HCT116 (cell line): ENCODE data around the gene WDPCP. TPM values are rescaled to one million over a fixed set of nuclear protein-coding genes. Genes with fewer than 3 reads are reported as not detected.
"Not testable (repeated sequence)": the region's sequence is repeated elsewhere in the genome, so short reads cannot be mapped to it uniquely, and the experiment has no call there.

Source experiments
- ATAC-seq: fragments of 200-7000 bp; cut with Tn5 transposase; 2 replicates; pipeline ENCODE4 v1.9.1; 2020; ENCODE audit warnings: mild to moderate bottlenecking, moderate library complexity
- BruUV-seq: library from RNA; stranded (reverse); fragments of 400-500 nt; replicated peaks from 2 replicates; lab custom pipeline; 2021; lab: Mats Ljungman, UMichigan
- CTCF ChIA-PET: fragments of 300-600 bp; sonication (Branson Sonifier 250); formaldehyde crosslinking; loops from one replicate; lab custom pipeline; 2021; ENCODE audit warnings: antibody characterized with exemption; lab: Charles Lee
- POLR2A ChIA-PET: fragments of 300-600, 350-600 bp; sonication (Branson Sonifier 250); formaldehyde crosslinking; loops from one replicate; lab custom pipeline; 2021; ENCODE audit warnings: antibody characterized with exemption; lab: Charles Lee
- RAD21 ChIA-PET, 2 experiments: fragments of 300-600 bp; sonication (Branson Sonifier 250); formaldehyde crosslinking; loops; one replicate each; lab custom pipeline; 2023; ENCODE audit warnings: low total read pairs in 2 of 2; ENCODE audit not compliant: uncharacterized antibody in 2 of 2, unreplicated experiment in 2 of 2, low non-redundant PET in 1 of 2; lab: Charles Lee
- DNase-seq: peaks from one replicate; pipeline ENCODE4 v3.0.0-alpha.2; 2010; ENCODE audit warnings: low read depth, low spot score
- H2AFZ ChIP-seq: fragments of 200-600 bp; shearing (Covaris generic), sonication (generic); 2 replicates; pipeline ENCODE4 v1.6.1; 2017; ENCODE audit warnings: low read depth, mixed run types, mixed read lengths, antibody characterized with exemption, low read length; ENCODE audit not compliant: poor library complexity, severe bottlenecking
- H3K27ac ChIP-seq: 2 replicates; pipeline ENCODE4 v1.5.1; 2012; ENCODE audit warnings: low read depth, low read length
- H3K27me3 ChIP-seq: fragments of 200-600 bp; sonication (generic); 2 replicates; pipeline ENCODE4 v1.6.1; 2016; ENCODE audit warnings: mixed run types, low read length, mixed read lengths; ENCODE audit not compliant: insufficient read depth
- H3K36me3 ChIP-seq, 2 experiments: fragments of 200-500 bp in 1 of 2; fragments of 200-600 bp in 1 of 2; sonication (Bioruptor generic) in 1 of 2; sonication (generic) in 1 of 2; 2 replicates each; pipeline versions ENCODE4 v1.5.1 to v1.6.1; 2014 to 2016; ENCODE audit warnings: low read length in 2 of 2, inconsistent platforms in 1 of 2, mixed read lengths in 1 of 2, mixed run types in 1 of 2; ENCODE audit not compliant: insufficient read depth in 2 of 2, control insufficient read depth in 1 of 2
- H3K4me1 ChIP-seq, 2 experiments: fragments of 200-600 bp in 1 of 2; sonication (generic) in 1 of 2; 2 replicates each; pipeline versions ENCODE4 v1.5.1 to v1.6.1; 2012 to 2017; ENCODE audit warnings: low read length in 2 of 2, inconsistent platforms in 1 of 2, mild to moderate bottlenecking in 1 of 2, mixed read lengths in 1 of 2, mixed run types in 1 of 2, moderate library complexity in 1 of 2; ENCODE audit not compliant: insufficient read depth in 2 of 2, control insufficient read depth in 1 of 2
- H3K4me2 ChIP-seq: fragments of 200-600 bp; sonication (generic); 2 replicates; pipeline ENCODE4 v1.6.1; 2017; ENCODE audit warnings: mixed run types, low read length, mixed read lengths
- H3K4me3 ChIP-seq, 2 experiments: fragments of 200-600 bp in 1 of 2; sonication (generic) in 1 of 2; replicated peaks in 1 of 2; 2 replicates each; pipeline ENCODE4 v1.5.1; 2011 to 2016; ENCODE audit warnings: low read length in 2 of 2, control low read depth in 1 of 2, low read depth in 1 of 2, mild to moderate bottlenecking in 1 of 2, mixed read lengths in 1 of 2, mixed run types in 1 of 2
- H3K79me2 ChIP-seq: fragments of 200-600 bp; sonication (generic); 2 replicates; pipeline ENCODE4 v1.6.1; 2017; ENCODE audit warnings: mild to moderate bottlenecking, mixed run types, low read length, moderate library complexity, mixed read lengths; ENCODE audit not compliant: insufficient read depth
- H3K9ac ChIP-seq: fragments of 200-600 bp; sonication (generic); 2 replicates; pipeline ENCODE4 v1.6.1; 2016; ENCODE audit warnings: low read length, mixed read lengths
- H3K9me2 ChIP-seq: fragments of 200-600 bp; sonication (generic), shearing (Covaris generic); 2 replicates; pipeline ENCODE4 v1.6.1; 2017; ENCODE audit warnings: mixed run types, mild to moderate bottlenecking, moderate library complexity; ENCODE audit not compliant: insufficient read depth
- H3K9me3 ChIP-seq, 2 experiments: fragments of 200-500 bp in 1 of 2; fragments of 200-600 bp in 1 of 2; sonication (Bioruptor generic) in 1 of 2; sonication (generic) in 1 of 2; 2 replicates each; pipeline ENCODE4 v1.6.1; 2014 to 2017; ENCODE audit warnings: low read length in 2 of 2, mixed read lengths in 2 of 2, inconsistent platforms in 1 of 2, low read depth in 1 of 2, mild to moderate bottlenecking in 1 of 2, mixed run types in 1 of 2, moderate library complexity in 1 of 2; ENCODE audit not compliant: control insufficient read depth in 1 of 2, insufficient read depth in 1 of 2
- H4K20me1 ChIP-seq: fragments of 200-600 bp; sonication (generic), shearing (Covaris generic); 2 replicates; pipeline ENCODE4 v1.6.1; 2017; ENCODE audit warnings: mixed run types, mild to moderate bottlenecking, moderate library complexity; ENCODE audit not compliant: insufficient read depth
- CEBPB ChIP-seq: IDR thresholded peaks from 2 replicates; pipeline ENCODE4 v1.6.1; 2012; ENCODE audit warnings: low read depth
- RAD21 ChIP-seq: IDR thresholded peaks from 2 replicates; pipeline ENCODE4 v1.6.1; 2012; ENCODE audit warnings: low read depth, mild to moderate bottlenecking
- intact Hi-C: fragments of 100-400 bp; cut with micrococcal nuclease; formaldehyde crosslinking; loops from 2 replicates; pipeline ENCODE4 v1.10.0; 2022
- total RNA-seq: library from RNA; stranded (reverse); gene quantifications from one replicate; pipeline ENCODE4 v1.2.1, GENCODE V29; 2021; ENCODE audit not compliant: unreplicated experiment
- TF ChIP-seq, protein P1 (sequence below), 3 experiments: fragments of 200-600 bp in 1 of 3; sonication (generic) in 1 of 3; IDR thresholded peaks in 2 of 3; conservative IDR thresholded peaks in 1 of 3; 2 replicates each; pipeline ENCODE4 v1.5.1; 2012 to 2017; ENCODE audit warnings: low read depth in 2 of 3, low read length in 2 of 3, antibody characterized with exemption in 1 of 3, borderline replicate concordance in 1 of 3, control low read depth in 1 of 3, mild to moderate bottlenecking in 1 of 3, mixed read lengths in 1 of 3, mixed run types in 1 of 3, moderate library complexity in 1 of 3; ENCODE audit not compliant: insufficient read depth in 1 of 3

WDPCP gene
- total RNA-seq, 1 experiment from 2014 or later, result 4.1 TPM

DNA sequence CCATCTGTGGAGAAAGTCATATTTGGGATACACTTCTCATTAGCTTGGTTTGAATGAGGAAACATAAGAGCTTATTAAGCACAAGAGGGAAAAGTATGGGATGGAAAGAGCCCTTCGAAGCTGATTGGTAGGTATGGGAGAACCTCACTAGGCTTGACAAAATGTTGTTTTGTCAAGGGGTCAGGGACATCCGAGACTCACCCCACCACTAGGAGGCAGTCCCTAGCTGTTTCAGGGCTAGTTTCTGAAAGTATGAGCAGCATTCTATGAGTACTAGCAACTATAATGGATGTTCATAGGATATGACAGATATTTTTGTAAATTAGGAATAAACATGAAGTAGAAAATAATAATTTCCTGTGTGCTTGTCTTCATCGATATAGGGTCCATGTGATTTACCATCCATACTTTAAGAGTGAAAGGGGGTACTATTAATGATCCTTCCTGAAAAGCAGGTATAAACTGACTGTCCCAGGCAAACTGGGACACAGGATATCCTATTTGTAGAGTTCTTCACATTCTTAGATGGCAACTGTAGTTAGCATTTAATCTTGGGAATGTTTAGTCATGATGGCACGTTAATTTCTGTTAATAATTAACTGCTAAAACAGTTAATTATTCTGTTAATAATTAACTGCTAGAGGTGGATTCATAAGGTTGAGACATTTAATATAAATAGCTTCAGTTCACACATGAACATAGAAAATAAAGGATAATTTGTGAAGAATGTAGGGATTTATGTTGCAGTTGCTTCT is 509.2 kb downstream of the WDPCP start:
- CTCF ChIA-PET, result interaction anchor here (0.7 to 2.1 kb wide), 6 partner anchors 14 to 782 kb away, joined by 3 to 7 read pairs (median 3); no protein-coding TSS in a partner anchor
- H3K9ac ChIP-seq, result no peak overlapping the region
- intact Hi-C loops, result loop anchor here (10.0 kb wide), 1 partner anchor 406 kb away; no protein-coding TSS in a partner anchor
- H3K4me1 ChIP-seq, result no peaks in the 10 kb centered on the region
- TF ChIP-seq, protein P1, sequence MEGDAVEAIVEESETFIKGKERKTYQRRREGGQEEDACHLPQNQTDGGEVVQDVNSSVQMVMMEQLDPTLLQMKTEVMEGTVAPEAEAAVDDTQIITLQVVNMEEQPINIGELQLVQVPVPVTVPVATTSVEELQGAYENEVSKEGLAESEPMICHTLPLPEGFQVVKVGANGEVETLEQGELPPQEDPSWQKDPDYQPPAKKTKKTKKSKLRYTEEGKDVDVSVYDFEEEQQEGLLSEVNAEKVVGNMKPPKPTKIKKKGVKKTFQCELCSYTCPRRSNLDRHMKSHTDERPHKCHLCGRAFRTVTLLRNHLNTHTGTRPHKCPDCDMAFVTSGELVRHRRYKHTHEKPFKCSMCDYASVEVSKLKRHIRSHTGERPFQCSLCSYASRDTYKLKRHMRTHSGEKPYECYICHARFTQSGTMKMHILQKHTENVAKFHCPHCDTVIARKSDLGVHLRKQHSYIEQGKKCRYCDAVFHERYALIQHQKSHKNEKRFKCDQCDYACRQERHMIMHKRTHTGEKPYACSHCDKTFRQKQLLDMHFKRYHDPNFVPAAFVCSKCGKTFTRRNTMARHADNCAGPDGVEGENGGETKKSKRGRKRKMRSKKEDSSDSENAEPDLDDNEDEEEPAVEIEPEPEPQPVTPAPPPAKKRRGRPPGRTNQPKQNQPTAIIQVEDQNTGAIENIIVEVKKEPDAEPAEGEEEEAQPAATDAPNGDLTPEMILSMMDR (IDR thresholded peaks at IDR 0.05 in 2 of 3, conservative IDR thresholded peaks at IDR 0.05 in 1 of 3; ENCODE audit: borderline replicate concordance in 1 of 3, insufficient read depth in 1 of 3, low read depth in 2 of 3, low read length in 2 of 3), result peak; percentile 31 to 74 (median 73); a peak in 4 of 6 replicates
- TF ChIP-seq RAD21, result peak; percentile 70
- no peak for TF ChIP-seq CEBPB
- peak; percentile 89 for ATAC-seq
- no peaks in the 10 kb centered on the region for H3K9me3 ChIP-seq
- POLR2A ChIA-PET, result no interaction called here
- no peaks in the 10 kb centered on the region for H3K9me2 ChIP-seq
- RAD21 ChIA-PET, result no interaction called here
- H3K4me3 ChIP-seq, result no peak overlapping the region
- H3K4me2 ChIP-seq, result no peak overlapping the region
- DNase-seq, result peak; percentile 23
- no peaks in the 10 kb centered on the region for H3K27me3 ChIP-seq
- no peaks in the 10 kb centered on the region for H3K36me3 ChIP-seq
- no TSS peak for BruUV-seq
- H2AFZ ChIP-seq, result peak overlapping the region; percentile 60
- H3K27ac ChIP-seq, result no peak overlapping the region
- no peaks in the 10 kb centered on the region for H3K79me2 ChIP-seq
- H4K20me1 ChIP-seq, result no peaks in the 10 kb centered on the region

DNA sequence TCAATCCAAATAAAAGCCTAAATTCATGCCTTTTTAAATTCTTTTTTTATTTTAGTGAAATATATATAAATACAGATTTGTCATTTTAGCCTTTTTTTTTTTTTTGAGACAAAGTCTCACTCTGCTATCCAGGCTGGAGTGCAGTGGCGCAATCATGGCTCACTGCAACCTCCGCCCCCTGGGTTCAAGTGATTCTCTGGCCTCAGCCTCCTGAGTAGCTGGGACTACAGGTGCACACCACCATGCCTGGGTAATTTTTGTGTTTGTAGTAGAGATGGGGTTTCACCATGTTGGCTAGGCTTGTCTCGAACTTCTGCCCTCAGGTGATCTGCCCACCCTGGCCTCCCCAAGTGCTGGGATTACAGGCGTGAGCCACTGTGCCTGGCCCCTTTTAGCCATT is 513.9 kb downstream of the WDPCP start:
- H4K20me1 ChIP-seq, BruUV-seq, H3K79me2 ChIP-seq, H3K4me3 ChIP-seq, POLR2A ChIA-PET, DNase-seq, H3K27me3 ChIP-seq, H3K9ac ChIP-seq, H3K9me2 ChIP-seq, H3K4me2 ChIP-seq, CTCF ChIA-PET, H3K27ac ChIP-seq, H3K4me1 ChIP-seq, ATAC-seq, H2AFZ ChIP-seq, H3K36me3 ChIP-seq, RAD21 ChIA-PET, H3K9me3 ChIP-seq: not testable (repeated sequence)
- intact Hi-C loops, result loop anchor here (10.0 kb wide), 1 partner anchor 410 kb away; no protein-coding TSS in a partner anchor
